K562 (cell line): ENCODE results near the gene SYNGR3. TPM values are rescaled to one million over a fixed set of nuclear protein-coding genes. Genes with fewer than 3 reads are reported as not detected.
A peak's percentile ranks its signal among the peaks of the same experiment; 100 is the strongest.

Experiments used
- CXXC5 ChIP-seq: fragments of 250-450 bp; sonication (Bioruptor Pico); IDR thresholded peaks from 2 replicates; pipeline ENCODE4 v1.8.0; 2022; ENCODE audit warnings: inconsistent platforms, mild to moderate bottlenecking, moderate library complexity
- DPF2 ChIP-seq: fragments of 450-650 bp; IDR thresholded peaks from 2 replicates; pipeline ENCODE4 v1.6.1; 2016
- NRF1 ChIP-seq, 2 experiments: fragments of 450-650 bp; IDR thresholded peaks in 1 of 2; conservative IDR thresholded peaks in 1 of 2; 2 replicates each; pipeline ENCODE4 v1.6.1; 2014; ENCODE audit warnings: mild to moderate bottlenecking in 2 of 2
- POLR2G ChIP-seq: fragments of 200-400 bp; formaldehyde crosslinking; IDR thresholded peaks from 2 replicates; pipeline ENCODE4 v1.6.1; 2017; ENCODE audit warnings: low read depth, mild to moderate bottlenecking, antibody characterized with exemption, low read length, moderate library complexity
- TEAD2 ChIP-seq: fragments of 450-650 bp; IDR thresholded peaks from 2 replicates; pipeline ENCODE4 v1.6.1; 2016; ENCODE audit warnings: missing genetic modification characterization, control low read depth, missing compliant biosample characterization
- polyA plus RNA-seq, 8 experiments: library from polyadenylated mRNA; depleted of rRNA in 4 of 8; stranded (reverse) in 5 of 8; unstranded in 3 of 8; fragments of >200 nt; fragmentation: Nextera tagmentation in 2 of 8; fragmentation: Illumina TruSeq in 1 of 8; extraction: Ambion mirVana in 2 of 8; extraction: Trizol in 1 of 8; gene quantifications; 2 replicates each; pipeline versions ENCODE4 v1.2.1 to v1.2.3, GENCODE V29; 2011 to 2014; ENCODE audit warnings: inconsistent platforms in 1 of 8, missing spikeins in 1 of 8
- total RNA-seq, 7 experiments: library from RNA; depleted of rRNA in 6 of 7; stranded (reverse); fragments of >200 nt in 6 of 7; fragmentation: Illumina TruSeq in 2 of 7; extraction: Trizol in 2 of 7; gene quantifications; 2 replicates each; pipeline versions ENCODE4 v1.2.1 to v1.2.3, GENCODE V29; 2011 to 2021; ENCODE audit warnings: low replicate concordance in 1 of 7
- TF ChIP-seq, protein P1 (sequence below), 3 experiments: IDR thresholded peaks in 2 of 3; conservative IDR thresholded peaks in 1 of 3; 2 replicates each; pipeline ENCODE4 v1.5.1; 2011 to 2012; ENCODE audit warnings: low read length in 3 of 3, mild to moderate bottlenecking in 3 of 3, control low read depth in 2 of 3, improper control_type of control experiment in 1 of 3, inconsistent platforms in 1 of 3, low read depth in 1 of 3, mixed read lengths in 1 of 3, moderate library complexity in 1 of 3; ENCODE audit not compliant: insufficient read depth in 2 of 3
- TF ChIP-seq, protein P2 (sequence below), 2 experiments: IDR thresholded peaks; 2 replicates each; pipeline ENCODE4 v1.6.1; 2011; ENCODE audit warnings: borderline replicate concordance in 1 of 2, control low read depth in 1 of 2, low read depth in 1 of 2, low read length in 1 of 2, mild to moderate bottlenecking in 1 of 2, mixed read lengths in 1 of 2, moderate library complexity in 1 of 2; ENCODE audit not compliant: insufficient read depth in 1 of 2, insufficient read length in 1 of 2, poor library complexity in 1 of 2, severe bottlenecking in 1 of 2; ENCODE audit errors: extremely low read depth in 1 of 2
- TF ChIP-seq, protein P3 (sequence below): sonication (generic); formaldehyde crosslinking; IDR thresholded peaks from 2 replicates; pipeline ENCODE4 v1.8.0; 2022; ENCODE audit warnings: missing genetic modification reagents, mild to moderate bottlenecking, moderate library complexity, borderline replicate concordance
- TF ChIP-seq, protein P4 (sequence below): conservative IDR thresholded peaks from 2 replicates; pipeline ENCODE4 v1.6.1; 2011; ENCODE audit warnings: low read depth, mild to moderate bottlenecking, low read length; ENCODE audit not compliant: control insufficient read depth
- TF ChIP-seq, protein P5 (sequence below), 2 experiments: fragments of 450-650 bp; conservative IDR thresholded peaks; 2 replicates each; pipeline ENCODE4 v1.6.1; 2017; ENCODE audit warnings: mild to moderate bottlenecking in 2 of 2, moderate library complexity in 2 of 2

The SYNGR3 gene
- total and polyA plus RNA-seq, 9 of the 15 experiments (the other 6 are each of a cell fraction or from before 2014, with no cell fraction given), result 3.7 to 69.2 (median 36.3) TPM

DNA sequence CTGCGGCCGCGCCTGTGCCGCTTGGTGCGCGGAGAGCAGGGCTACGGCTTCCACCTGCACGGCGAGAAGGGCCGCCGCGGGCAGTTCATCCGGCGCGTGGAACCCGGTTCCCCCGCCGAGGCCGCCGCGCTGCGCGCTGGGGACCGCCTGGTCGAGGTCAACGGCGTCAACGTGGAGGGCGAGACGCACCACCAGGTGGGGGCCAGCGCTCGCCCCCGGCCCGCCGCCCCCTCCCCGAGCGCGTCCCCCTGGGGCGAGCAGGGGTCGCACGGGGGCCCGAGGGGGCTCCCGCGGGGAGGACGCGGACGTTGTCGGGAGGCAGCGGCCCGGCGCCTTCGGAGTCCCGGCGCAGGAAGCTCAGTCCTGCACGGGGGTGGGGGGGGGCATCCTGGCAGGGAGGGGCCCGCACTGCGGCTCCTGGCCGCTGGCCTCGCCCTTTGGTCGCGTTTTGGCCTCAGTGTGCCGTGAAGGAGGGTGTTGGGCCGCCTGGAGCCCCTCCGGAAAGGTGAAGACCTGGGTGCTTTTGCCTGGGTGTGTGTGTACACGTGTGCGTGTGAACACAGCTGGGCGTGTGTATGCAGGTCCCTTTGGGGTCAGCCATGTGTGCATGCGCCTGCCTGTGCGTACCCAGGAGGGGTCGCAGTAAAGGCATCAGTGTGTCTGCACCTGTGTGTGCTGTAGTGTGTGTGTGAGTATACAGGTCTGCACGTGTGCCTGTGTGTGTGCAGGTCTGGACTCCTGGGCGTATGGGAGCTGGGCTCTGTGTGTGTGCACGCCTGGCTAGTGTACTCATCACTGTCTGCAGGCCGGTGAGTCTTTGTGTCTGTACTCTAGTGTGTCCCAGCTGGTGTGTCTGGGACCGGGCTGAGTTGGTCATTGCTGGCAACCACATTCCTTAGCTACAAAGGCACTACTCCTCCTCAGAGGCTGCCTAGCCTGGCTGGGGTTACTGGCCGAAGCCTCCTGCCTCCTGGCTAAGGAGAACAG lies 37.5 kb downstream of the SYNGR3 start (continued):
- TF ChIP-seq, protein P1, sequence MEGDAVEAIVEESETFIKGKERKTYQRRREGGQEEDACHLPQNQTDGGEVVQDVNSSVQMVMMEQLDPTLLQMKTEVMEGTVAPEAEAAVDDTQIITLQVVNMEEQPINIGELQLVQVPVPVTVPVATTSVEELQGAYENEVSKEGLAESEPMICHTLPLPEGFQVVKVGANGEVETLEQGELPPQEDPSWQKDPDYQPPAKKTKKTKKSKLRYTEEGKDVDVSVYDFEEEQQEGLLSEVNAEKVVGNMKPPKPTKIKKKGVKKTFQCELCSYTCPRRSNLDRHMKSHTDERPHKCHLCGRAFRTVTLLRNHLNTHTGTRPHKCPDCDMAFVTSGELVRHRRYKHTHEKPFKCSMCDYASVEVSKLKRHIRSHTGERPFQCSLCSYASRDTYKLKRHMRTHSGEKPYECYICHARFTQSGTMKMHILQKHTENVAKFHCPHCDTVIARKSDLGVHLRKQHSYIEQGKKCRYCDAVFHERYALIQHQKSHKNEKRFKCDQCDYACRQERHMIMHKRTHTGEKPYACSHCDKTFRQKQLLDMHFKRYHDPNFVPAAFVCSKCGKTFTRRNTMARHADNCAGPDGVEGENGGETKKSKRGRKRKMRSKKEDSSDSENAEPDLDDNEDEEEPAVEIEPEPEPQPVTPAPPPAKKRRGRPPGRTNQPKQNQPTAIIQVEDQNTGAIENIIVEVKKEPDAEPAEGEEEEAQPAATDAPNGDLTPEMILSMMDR (IDR thresholded peaks at IDR 0.05 in 2 of 3, conservative IDR thresholded peaks at IDR 0.05 in 1 of 3; ENCODE audit: insufficient read depth in 2 of 3, low read depth in 1 of 3, low read length in 3 of 3), result peak in 1 of 3 experiments; percentile 22; a peak in 3 of 6 replicates
- TF ChIP-seq, protein P2, sequence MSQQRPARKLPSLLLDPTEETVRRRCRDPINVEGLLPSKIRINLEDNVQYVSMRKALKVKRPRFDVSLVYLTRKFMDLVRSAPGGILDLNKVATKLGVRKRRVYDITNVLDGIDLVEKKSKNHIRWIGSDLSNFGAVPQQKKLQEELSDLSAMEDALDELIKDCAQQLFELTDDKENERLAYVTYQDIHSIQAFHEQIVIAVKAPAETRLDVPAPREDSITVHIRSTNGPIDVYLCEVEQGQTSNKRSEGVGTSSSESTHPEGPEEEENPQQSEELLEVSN (IDR thresholded peaks at IDR 0.05; ENCODE audit: borderline replicate concordance in 1 of 2, extremely low read depth in 1 of 2, insufficient read depth in 1 of 2, insufficient read length in 1 of 2, low read depth in 1 of 2, low read length in 1 of 2, poor library complexity in 1 of 2, severe bottlenecking in 1 of 2), result peak in 1 of 2 experiments; percentile 83
- TF ChIP-seq CXXC5 (CRISPR knock-in tag) (peak; percentile 51), NRF1 (conservative IDR thresholded peaks at IDR 0.05 in 1 of 2, IDR thresholded peaks at IDR 0.05 in 1 of 2) (peak in 1 of 2 experiments; percentile 54; a peak in 2 of 4 replicates), POLR2G (peak; percentile 47; the same call in 1 of the 2 replicates), TEAD2 (tag) (no peak), DPF2 (0 out of 2 replicates have a peak, but pooled peaks have one; percentile 24)
- TF ChIP-seq, protein P3, sequence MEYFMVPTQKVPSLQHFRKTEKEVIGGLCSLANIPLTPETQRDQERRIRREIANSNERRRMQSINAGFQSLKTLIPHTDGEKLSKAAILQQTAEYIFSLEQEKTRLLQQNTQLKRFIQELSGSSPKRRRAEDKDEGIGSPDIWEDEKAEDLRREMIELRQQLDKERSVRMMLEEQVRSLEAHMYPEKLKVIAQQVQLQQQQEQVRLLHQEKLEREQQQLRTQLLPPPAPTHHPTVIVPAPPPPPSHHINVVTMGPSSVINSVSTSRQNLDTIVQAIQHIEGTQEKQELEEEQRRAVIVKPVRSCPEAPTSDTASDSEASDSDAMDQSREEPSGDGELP, result peak; percentile 60; the same call in 1 of the 2 replicates
- TF ChIP-seq, protein P4, sequence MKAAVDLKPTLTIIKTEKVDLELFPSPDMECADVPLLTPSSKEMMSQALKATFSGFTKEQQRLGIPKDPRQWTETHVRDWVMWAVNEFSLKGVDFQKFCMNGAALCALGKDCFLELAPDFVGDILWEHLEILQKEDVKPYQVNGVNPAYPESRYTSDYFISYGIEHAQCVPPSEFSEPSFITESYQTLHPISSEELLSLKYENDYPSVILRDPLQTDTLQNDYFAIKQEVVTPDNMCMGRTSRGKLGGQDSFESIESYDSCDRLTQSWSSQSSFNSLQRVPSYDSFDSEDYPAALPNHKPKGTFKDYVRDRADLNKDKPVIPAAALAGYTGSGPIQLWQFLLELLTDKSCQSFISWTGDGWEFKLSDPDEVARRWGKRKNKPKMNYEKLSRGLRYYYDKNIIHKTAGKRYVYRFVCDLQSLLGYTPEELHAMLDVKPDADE, result peak; percentile 10; the same call in 1 of the 2 replicates
- TF ChIP-seq, protein P5, sequence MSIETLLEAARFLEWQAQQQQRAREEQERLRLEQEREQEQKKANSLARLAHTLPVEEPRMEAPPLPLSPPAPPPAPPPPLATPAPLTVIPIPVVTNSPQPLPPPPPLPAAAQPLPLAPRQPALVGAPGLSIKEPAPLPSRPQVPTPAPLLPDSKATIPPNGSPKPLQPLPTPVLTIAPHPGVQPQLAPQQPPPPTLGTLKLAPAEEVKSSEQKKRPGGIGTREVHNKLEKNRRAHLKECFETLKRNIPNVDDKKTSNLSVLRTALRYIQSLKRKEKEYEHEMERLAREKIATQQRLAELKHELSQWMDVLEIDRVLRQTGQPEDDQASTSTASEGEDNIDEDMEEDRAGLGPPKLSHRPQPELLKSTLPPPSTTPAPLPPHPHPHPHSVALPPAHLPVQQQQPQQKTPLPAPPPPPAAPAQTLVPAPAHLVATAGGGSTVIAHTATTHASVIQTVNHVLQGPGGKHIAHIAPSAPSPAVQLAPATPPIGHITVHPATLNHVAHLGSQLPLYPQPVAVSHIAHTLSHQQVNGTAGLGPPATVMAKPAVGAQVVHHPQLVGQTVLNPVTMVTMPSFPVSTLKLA (conservative IDR thresholded peaks at IDR 0.05), result peak; percentile 80 to 87
